WTC11 (cell line): Measurements from ENCODE around the gene NOD1. TPM values are rescaled to one million over a fixed set of nuclear protein-coding genes. Genes with fewer than 3 reads are reported as not detected.

Source experiments
- ATAC-seq: fragments of 200-7000 bp; cut with Tn5 transposase; 2 replicates; pipeline ENCODE4 v1.10.0; 2021; ENCODE audit warnings: mild to moderate bottlenecking, moderate library complexity
- CTCF ChIA-PET: fragments of 300-600 bp; sonication (Branson Sonifier 250); formaldehyde crosslinking; loops from one replicate; lab custom pipeline; 2021; ENCODE audit warnings: antibody characterized with exemption; lab: Charles Lee
- POLR2A ChIA-PET: fragments of 350-600 bp; sonication (Branson Sonifier 250); formaldehyde crosslinking; loops from one replicate; lab custom pipeline; 2021; ENCODE audit warnings: antibody characterized with exemption; lab: Charles Lee
- DNase-seq: peaks from one replicate; pipeline ENCODE4 v3.0.0; 2021; ENCODE audit warnings: low spot score
- H3K27ac Mint-ChIP-seq: 2 replicates; pipeline ENCODE4 v1.8.0; 2021; ENCODE audit warnings: mixed read lengths
- H3K27me3 Mint-ChIP-seq: 2 replicates; pipeline ENCODE4 v1.8.0; 2021; ENCODE audit warnings: low read depth, mild to moderate bottlenecking, moderate library complexity, mixed read lengths
- H3K36me3 Mint-ChIP-seq: 2 replicates; pipeline ENCODE4 v1.8.0; 2021; ENCODE audit warnings: mixed read lengths
- H3K4me1 Mint-ChIP-seq: 2 replicates; pipeline ENCODE4 v1.8.0; 2022; ENCODE audit warnings: mixed read lengths
- H3K4me3 Mint-ChIP-seq: 2 replicates; pipeline ENCODE4 v1.8.0; 2021; ENCODE audit warnings: mild to moderate bottlenecking, moderate library complexity, mixed read lengths
- H3K9me3 Mint-ChIP-seq: 2 replicates; pipeline ENCODE4 v1.8.0; 2021; ENCODE audit warnings: mixed read lengths
- CBFB ChIP-seq: sonication (generic); formaldehyde crosslinking; IDR thresholded peaks from 2 replicates; pipeline ENCODE4 v1.8.1; 2022; ENCODE audit warnings: mild to moderate bottlenecking, low read depth, missing genetic modification reagents
- ELF4 ChIP-seq: sonication (generic); formaldehyde crosslinking; IDR thresholded peaks from 2 replicates; pipeline ENCODE4 v1.8.1; 2022; ENCODE audit warnings: low read depth, mild to moderate bottlenecking, moderate library complexity, missing genetic modification reagents
- FOXP1 ChIP-seq: sonication (generic); formaldehyde crosslinking; IDR thresholded peaks from 2 replicates; pipeline ENCODE4 v1.8.0; 2022; ENCODE audit warnings: missing genetic modification reagents, mild to moderate bottlenecking, moderate library complexity, borderline replicate concordance
- IRF2 ChIP-seq: sonication (generic); formaldehyde crosslinking; IDR thresholded peaks from 2 replicates; pipeline ENCODE4 v1.8.0; 2022; ENCODE audit warnings: low read depth, missing genetic modification reagents, borderline replicate concordance
- JAZF1 ChIP-seq: fragments of 250-450 bp; sonication (Bioruptor Pico); IDR thresholded peaks from 2 replicates; pipeline ENCODE4 v1.9.0; 2021; ENCODE audit warnings: moderate library complexity, mild to moderate bottlenecking, inconsistent platforms
- MXD4 ChIP-seq: fragments of 250-450 bp; sonication (Bioruptor Pico); IDR thresholded peaks from 2 replicates; pipeline ENCODE4 v1.8.0; 2021; ENCODE audit warnings: mild to moderate bottlenecking, moderate library complexity, borderline replicate concordance
- NR2C2 ChIP-seq: sonication (generic); formaldehyde crosslinking; IDR thresholded peaks from 2 replicates; pipeline ENCODE4 v1.8.0; 2022; ENCODE audit warnings: mild to moderate bottlenecking, missing genetic modification reagents
- OVOL2 ChIP-seq: fragments of 250-450 bp; sonication (Bioruptor Pico); IDR thresholded peaks from 2 replicates; pipeline ENCODE4 v1.9.0; 2021; ENCODE audit warnings: mild to moderate bottlenecking, borderline replicate concordance
- ZNF121 ChIP-seq: sonication (generic); formaldehyde crosslinking; IDR thresholded peaks from 2 replicates; pipeline ENCODE4 v1.8.0; 2023; ENCODE audit warnings: missing genetic modification reagents
- ZNF232 ChIP-seq: sonication (generic); formaldehyde crosslinking; IDR thresholded peaks from 2 replicates; pipeline ENCODE4 v1.8.0; 2022; ENCODE audit warnings: mild to moderate bottlenecking, missing genetic modification reagents
- ZNF317 ChIP-seq: sonication (generic); formaldehyde crosslinking; IDR thresholded peaks from 2 replicates; pipeline ENCODE4 v1.8.1; 2023; ENCODE audit warnings: low read depth, mild to moderate bottlenecking, moderate library complexity, missing genetic modification reagents, borderline replicate concordance
- total RNA-seq: library from RNA; stranded (reverse); gene quantifications from 3 replicates; pipeline ENCODE4 v1.2.3, GENCODE V29; 2021
- TF ChIP-seq, protein P1 (sequence below): sonication (generic); formaldehyde crosslinking; IDR thresholded peaks from 2 replicates; pipeline ENCODE4 v1.8.1; 2022; ENCODE audit warnings: mild to moderate bottlenecking, moderate library complexity, missing genetic modification reagents
- TF ChIP-seq, protein P2 (sequence below): fragments of 250-450 bp; sonication (Bioruptor Pico); conservative IDR thresholded peaks from 2 replicates; pipeline ENCODE4 v1.9.0; 2021; ENCODE audit warnings: mild to moderate bottlenecking
- TF ChIP-seq, protein P3 (sequence below): fragments of 250-450 bp; sonication (Bioruptor Pico); IDR thresholded peaks from 2 replicates; pipeline ENCODE4 v1.8.0; 2021; ENCODE audit warnings: mild to moderate bottlenecking
- TF ChIP-seq, protein P4 (sequence below): sonication (generic); formaldehyde crosslinking; IDR thresholded peaks from 2 replicates; pipeline ENCODE4 v1.8.1; 2023; ENCODE audit warnings: mild to moderate bottlenecking, missing genetic modification reagents
- TF ChIP-seq, protein P5 (sequence below): sonication (generic); formaldehyde crosslinking; IDR thresholded peaks from 2 replicates; pipeline ENCODE4 v1.8.0; 2023; ENCODE audit warnings: missing genetic modification reagents, mild to moderate bottlenecking, borderline replicate concordance
- TF ChIP-seq, protein P6 (sequence below): fragments of 250-450 bp; sonication (Bioruptor Pico); IDR thresholded peaks from 2 replicates; pipeline ENCODE4 v1.9.0; 2021; ENCODE audit warnings: mild to moderate bottlenecking

Gene NOD1
- total RNA-seq, 1 experiment from 2014 or later = 6.4 TPM

DNA sequence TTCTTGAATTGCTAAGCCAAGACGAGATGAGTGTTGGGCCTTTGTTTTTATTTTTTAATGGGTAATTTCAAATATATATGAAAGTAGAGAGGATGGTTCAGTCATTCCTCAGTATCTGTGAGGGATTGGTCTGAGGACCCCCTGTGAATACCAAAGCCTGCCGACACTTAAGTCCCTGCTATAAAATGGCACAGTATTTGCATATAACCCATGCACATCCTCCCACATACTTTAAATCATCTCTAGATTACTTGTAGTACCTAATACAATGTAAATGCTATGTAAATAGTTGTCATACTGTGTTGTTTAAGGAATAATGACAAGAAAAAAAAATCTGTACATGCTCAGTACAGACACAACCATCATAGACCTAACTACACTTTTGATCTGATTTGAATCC, 73.4 kb downstream of the NOD1 start:
- H3K27me3 Mint-ChIP-seq = no peaks in the 10 kb centered on the region
- no peak overlapping the region for H3K4me3 Mint-ChIP-seq
- ATAC-seq (no peak), DNase-seq (no peak)
- CTCF ChIA-PET = no interaction called here
- no peaks in the 10 kb centered on the region for H3K36me3 Mint-ChIP-seq
- H3K4me1 Mint-ChIP-seq = no peaks in the 10 kb centered on the region
- POLR2A ChIA-PET = no interaction called here
- TF ChIP-seq, protein P1, sequence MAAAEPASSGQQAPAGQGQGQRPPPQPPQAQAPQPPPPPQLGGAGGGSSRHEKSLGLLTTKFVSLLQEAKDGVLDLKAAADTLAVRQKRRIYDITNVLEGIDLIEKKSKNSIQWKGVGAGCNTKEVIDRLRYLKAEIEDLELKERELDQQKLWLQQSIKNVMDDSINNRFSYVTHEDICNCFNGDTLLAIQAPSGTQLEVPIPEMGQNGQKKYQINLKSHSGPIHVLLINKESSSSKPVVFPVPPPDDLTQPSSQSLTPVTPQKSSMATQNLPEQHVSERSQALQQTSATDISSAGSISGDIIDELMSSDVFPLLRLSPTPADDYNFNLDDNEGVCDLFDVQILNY (CRISPR knock-in tag) = no peak
- TF ChIP-seq NR2C2 (CRISPR knock-in tag) = no peak
- TF ChIP-seq, protein P2, sequence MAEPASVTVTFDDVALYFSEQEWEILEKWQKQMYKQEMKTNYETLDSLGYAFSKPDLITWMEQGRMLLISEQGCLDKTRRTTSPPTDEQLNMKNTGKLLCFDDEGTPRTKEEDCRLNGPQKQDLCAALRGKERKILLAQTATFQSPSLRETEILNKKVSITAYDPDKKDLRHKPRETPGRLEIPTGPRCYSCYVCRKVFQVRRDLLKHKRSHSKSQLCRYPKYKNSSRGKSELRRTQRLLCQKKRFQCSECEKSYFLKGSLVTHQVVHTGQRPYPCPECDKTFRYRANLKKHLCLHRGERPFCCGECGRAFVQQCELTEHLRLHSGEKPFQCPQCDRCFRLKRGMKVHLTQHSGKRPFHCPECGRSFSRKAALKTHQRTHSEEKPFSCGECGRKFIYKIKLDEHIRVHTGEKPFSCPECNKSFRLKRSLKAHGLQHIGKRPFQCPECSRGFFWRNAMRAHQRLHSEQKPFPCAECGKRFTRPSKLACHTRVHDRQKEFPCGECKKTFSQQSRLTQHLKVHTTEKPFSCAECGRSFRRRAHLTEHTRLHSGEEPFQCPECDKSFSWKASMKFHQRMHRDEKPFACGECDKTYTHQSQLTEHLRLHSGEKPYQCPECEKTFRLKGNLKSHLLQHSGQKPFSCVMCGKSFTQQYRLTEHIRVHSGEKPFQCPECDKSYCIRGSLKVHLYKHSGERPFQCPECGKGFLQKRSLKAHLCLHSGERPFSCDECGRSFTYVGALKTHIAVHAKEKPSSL (CRISPR knock-in tag) = no peak
- no peak for TF ChIP-seq FOXP1 (CRISPR knock-in tag)
- TF ChIP-seq ZNF317 (CRISPR knock-in tag) = no peak
- TF ChIP-seq, protein P3, sequence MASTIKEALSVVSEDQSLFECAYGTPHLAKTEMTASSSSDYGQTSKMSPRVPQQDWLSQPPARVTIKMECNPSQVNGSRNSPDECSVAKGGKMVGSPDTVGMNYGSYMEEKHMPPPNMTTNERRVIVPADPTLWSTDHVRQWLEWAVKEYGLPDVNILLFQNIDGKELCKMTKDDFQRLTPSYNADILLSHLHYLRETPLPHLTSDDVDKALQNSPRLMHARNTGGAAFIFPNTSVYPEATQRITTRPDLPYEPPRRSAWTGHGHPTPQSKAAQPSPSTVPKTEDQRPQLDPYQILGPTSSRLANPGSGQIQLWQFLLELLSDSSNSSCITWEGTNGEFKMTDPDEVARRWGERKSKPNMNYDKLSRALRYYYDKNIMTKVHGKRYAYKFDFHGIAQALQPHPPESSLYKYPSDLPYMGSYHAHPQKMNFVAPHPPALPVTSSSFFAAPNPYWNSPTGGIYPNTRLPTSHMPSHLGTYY (CRISPR knock-in tag) = no peak
- TF ChIP-seq, all 79 proteins: peak for 0
- Mint-ChIP-seq H3K9me3 (0 out of 2 replicates have a peak, but pooled peaks cover 3% of the 10 kb centered on the region), H3K27ac (no peak overlapping the region)

DNA sequence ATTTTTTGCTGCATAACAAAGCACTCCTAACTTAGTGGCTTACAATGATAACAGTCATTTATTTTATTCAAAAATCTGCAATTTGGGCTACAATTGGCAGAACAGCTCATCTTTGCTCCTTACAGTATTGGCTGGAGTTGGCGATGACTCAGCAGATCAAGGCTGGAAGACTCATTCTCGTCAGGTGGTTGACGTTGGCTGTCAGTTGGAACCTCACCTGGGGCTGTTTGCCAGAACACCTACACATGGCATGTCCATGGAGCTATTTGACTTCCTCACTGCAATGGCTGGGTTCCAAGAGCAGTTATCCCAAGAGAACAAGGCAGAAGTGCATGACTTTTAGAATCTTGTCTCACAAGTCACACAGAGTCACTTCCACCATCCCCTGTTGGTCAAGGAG, 75.1 kb downstream of the NOD1 start:
- Mint-ChIP-seq H3K27me3 (no peaks in the 10 kb centered on the region), H3K36me3 (no peaks in the 10 kb centered on the region), H3K4me3 (no peak overlapping the region), H3K9me3 (0 out of 2 replicates have a peak, but pooled peaks cover 3% of the 10 kb centered on the region), H3K4me1 (no peaks in the 10 kb centered on the region), H3K27ac (no peak overlapping the region)
- DNase-seq (no peak), ATAC-seq (no peak)
- CTCF ChIA-PET = no interaction called here
- POLR2A ChIA-PET = no interaction called here
- no peak for TF ChIP-seq OVOL2 (CRISPR knock-in tag)
- no peak for TF ChIP-seq MXD4 (CRISPR knock-in tag)
- TF ChIP-seq ZNF232 (CRISPR knock-in tag) = no peak
- TF ChIP-seq, protein P2 (CRISPR knock-in tag) = no peak
- TF ChIP-seq, protein P4, sequence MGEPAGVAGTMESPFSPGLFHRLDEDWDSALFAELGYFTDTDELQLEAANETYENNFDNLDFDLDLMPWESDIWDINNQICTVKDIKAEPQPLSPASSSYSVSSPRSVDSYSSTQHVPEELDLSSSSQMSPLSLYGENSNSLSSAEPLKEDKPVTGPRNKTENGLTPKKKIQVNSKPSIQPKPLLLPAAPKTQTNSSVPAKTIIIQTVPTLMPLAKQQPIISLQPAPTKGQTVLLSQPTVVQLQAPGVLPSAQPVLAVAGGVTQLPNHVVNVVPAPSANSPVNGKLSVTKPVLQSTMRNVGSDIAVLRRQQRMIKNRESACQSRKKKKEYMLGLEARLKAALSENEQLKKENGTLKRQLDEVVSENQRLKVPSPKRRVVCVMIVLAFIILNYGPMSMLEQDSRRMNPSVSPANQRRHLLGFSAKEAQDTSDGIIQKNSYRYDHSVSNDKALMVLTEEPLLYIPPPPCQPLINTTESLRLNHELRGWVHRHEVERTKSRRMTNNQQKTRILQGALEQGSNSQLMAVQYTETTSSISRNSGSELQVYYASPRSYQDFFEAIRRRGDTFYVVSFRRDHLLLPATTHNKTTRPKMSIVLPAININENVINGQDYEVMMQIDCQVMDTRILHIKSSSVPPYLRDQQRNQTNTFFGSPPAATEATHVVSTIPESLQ (CRISPR knock-in tag) = no peak
- no peak for TF ChIP-seq ELF4 (CRISPR knock-in tag)
- TF ChIP-seq, protein P5, sequence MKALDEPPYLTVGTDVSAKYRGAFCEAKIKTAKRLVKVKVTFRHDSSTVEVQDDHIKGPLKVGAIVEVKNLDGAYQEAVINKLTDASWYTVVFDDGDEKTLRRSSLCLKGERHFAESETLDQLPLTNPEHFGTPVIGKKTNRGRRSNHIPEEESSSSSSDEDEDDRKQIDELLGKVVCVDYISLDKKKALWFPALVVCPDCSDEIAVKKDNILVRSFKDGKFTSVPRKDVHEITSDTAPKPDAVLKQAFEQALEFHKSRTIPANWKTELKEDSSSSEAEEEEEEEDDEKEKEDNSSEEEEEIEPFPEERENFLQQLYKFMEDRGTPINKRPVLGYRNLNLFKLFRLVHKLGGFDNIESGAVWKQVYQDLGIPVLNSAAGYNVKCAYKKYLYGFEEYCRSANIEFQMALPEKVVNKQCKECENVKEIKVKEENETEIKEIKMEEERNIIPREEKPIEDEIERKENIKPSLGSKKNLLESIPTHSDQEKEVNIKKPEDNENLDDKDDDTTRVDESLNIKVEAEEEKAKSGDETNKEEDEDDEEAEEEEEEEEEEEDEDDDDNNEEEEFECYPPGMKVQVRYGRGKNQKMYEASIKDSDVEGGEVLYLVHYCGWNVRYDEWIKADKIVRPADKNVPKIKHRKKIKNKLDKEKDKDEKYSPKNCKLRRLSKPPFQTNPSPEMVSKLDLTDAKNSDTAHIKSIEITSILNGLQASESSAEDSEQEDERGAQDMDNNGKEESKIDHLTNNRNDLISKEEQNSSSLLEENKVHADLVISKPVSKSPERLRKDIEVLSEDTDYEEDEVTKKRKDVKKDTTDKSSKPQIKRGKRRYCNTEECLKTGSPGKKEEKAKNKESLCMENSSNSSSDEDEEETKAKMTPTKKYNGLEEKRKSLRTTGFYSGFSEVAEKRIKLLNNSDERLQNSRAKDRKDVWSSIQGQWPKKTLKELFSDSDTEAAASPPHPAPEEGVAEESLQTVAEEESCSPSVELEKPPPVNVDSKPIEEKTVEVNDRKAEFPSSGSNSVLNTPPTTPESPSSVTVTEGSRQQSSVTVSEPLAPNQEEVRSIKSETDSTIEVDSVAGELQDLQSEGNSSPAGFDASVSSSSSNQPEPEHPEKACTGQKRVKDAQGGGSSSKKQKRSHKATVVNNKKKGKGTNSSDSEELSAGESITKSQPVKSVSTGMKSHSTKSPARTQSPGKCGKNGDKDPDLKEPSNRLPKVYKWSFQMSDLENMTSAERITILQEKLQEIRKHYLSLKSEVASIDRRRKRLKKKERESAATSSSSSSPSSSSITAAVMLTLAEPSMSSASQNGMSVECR = no peak
- no peak for TF ChIP-seq ZNF121 (CRISPR knock-in tag)
- no peak for TF ChIP-seq IRF2 (CRISPR knock-in tag)
- no peak for TF ChIP-seq JAZF1 (CRISPR knock-in tag)
- TF ChIP-seq CBFB (CRISPR knock-in tag) = no peak
- TF ChIP-seq, protein P6, sequence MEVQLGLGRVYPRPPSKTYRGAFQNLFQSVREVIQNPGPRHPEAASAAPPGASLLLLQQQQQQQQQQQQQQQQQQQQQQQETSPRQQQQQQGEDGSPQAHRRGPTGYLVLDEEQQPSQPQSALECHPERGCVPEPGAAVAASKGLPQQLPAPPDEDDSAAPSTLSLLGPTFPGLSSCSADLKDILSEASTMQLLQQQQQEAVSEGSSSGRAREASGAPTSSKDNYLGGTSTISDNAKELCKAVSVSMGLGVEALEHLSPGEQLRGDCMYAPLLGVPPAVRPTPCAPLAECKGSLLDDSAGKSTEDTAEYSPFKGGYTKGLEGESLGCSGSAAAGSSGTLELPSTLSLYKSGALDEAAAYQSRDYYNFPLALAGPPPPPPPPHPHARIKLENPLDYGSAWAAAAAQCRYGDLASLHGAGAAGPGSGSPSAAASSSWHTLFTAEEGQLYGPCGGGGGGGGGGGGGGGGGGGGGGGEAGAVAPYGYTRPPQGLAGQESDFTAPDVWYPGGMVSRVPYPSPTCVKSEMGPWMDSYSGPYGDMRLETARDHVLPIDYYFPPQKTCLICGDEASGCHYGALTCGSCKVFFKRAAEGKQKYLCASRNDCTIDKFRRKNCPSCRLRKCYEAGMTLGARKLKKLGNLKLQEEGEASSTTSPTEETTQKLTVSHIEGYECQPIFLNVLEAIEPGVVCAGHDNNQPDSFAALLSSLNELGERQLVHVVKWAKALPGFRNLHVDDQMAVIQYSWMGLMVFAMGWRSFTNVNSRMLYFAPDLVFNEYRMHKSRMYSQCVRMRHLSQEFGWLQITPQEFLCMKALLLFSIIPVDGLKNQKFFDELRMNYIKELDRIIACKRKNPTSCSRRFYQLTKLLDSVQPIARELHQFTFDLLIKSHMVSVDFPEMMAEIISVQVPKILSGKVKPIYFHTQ (CRISPR knock-in tag) = no peak
